Lung (tissue), 12 donors: ENCODE measurements around the gene ACER2. TPM values are rescaled to one million over a fixed set of nuclear protein-coding genes. Genes with fewer than 3 reads are reported as not detected.
A peak's percentile ranks its signal among the peaks of the same experiment; 100 is the strongest.

Source experiments
- ATAC-seq: fragments of 200-7000 bp; cut with Tn5 transposase; one replicate; pipeline ENCODE4 v1.9.1; 2020; ENCODE audit warnings: moderate number of reproducible peaks; ENCODE audit not compliant: insufficient read depth, low FRiP score
- DNase-seq, 3 donors: peaks; one replicate each; pipeline ENCODE4 v3.0.0-alpha.2; 2013 to 2017
- H3K27ac ChIP-seq, 2 donors: one replicate each; pipeline ENCODE4 v1.5.1; 2013; ENCODE audit warnings: mild to moderate bottlenecking in 2 of 2, moderate library complexity in 2 of 2, control low read depth in 1 of 2, inconsistent platforms in 1 of 2, low read depth in 1 of 2, low read length in 1 of 2
- H3K27me3 ChIP-seq, 3 donors: one replicate each; pipeline ENCODE4 v1.5.1; 2013; ENCODE audit warnings: low read length in 2 of 3; ENCODE audit not compliant: control insufficient read depth in 3 of 3, insufficient read depth in 3 of 3
- H3K36me3 ChIP-seq, 4 donors: one replicate each; pipeline ENCODE4 v1.5.1; 2013; ENCODE audit warnings: low read length in 4 of 4, mild to moderate bottlenecking in 1 of 4, moderate library complexity in 1 of 4; ENCODE audit not compliant: control insufficient read depth in 4 of 4, insufficient read depth in 4 of 4
- H3K4me1 ChIP-seq, 5 donors: one replicate each; pipeline ENCODE4 v1.5.1; 2013; ENCODE audit warnings: low read length in 5 of 5, mild to moderate bottlenecking in 2 of 5, moderate library complexity in 1 of 5; ENCODE audit not compliant: control insufficient read depth in 5 of 5, insufficient read depth in 5 of 5
- H3K4me3 ChIP-seq: one replicate; pipeline ENCODE4 v1.5.1; 2013; ENCODE audit warnings: mild to moderate bottlenecking, control low read depth, moderate library complexity
- H3K9ac ChIP-seq, 2 donors: one replicate each; pipeline ENCODE4 v1.5.1; 2013; ENCODE audit warnings: low read length in 2 of 2, control low read depth in 1 of 2; ENCODE audit not compliant: insufficient read depth in 1 of 2
- H3K9me3 ChIP-seq, 4 donors: one replicate each; pipeline ENCODE4 v1.5.1; 2013; ENCODE audit warnings: low read length in 3 of 4, mild to moderate bottlenecking in 1 of 4, moderate library complexity in 1 of 4; ENCODE audit not compliant: control insufficient read depth in 4 of 4, insufficient read depth in 3 of 4
- WGBS, 2 donors: extraction: QIAGEN DNeasy Blood & Tissue Kit; methylation state at CpG; one replicate each; pipeline ENCODE4 v1.1.7; 2013; 5-methylcytosine and 5-hydroxymethylcytosine counted together
- polyA plus RNA-seq, 2 donors: library from polyadenylated mRNA; stranded (reverse); fragments of 200-250 nt; gene quantifications; one replicate each; pipeline ENCODE4 v1.2.1, GENCODE V29; 2013
- total RNA-seq, 2 donors: library from RNA; depleted of rRNA in 1 of 2; stranded (reverse); fragments of >200 nt in 1 of 2; gene quantifications; one replicate each; pipeline ENCODE4 v1.2.1, GENCODE V29; 2014 to 2021
- TF ChIP-seq, protein P1 (sequence below): IDR thresholded peaks from 2 replicates; pipeline ENCODE4 v1.5.1; 2012; ENCODE audit warnings: mild to moderate bottlenecking; ENCODE audit errors: control extremely low read depth, extremely low read depth
- donor health status: control.
- donor health status: control.
- donor health status: Bipolar disorder and iron deficiency.
- donor health status: healthy.
- donor health status: DM: yes; HTN: yes; CAD: no.

The ACER2 gene
- total and polyA plus RNA-seq, 4 donors, result 0.30 to 4.9 (median 2.8) TPM

DNA sequence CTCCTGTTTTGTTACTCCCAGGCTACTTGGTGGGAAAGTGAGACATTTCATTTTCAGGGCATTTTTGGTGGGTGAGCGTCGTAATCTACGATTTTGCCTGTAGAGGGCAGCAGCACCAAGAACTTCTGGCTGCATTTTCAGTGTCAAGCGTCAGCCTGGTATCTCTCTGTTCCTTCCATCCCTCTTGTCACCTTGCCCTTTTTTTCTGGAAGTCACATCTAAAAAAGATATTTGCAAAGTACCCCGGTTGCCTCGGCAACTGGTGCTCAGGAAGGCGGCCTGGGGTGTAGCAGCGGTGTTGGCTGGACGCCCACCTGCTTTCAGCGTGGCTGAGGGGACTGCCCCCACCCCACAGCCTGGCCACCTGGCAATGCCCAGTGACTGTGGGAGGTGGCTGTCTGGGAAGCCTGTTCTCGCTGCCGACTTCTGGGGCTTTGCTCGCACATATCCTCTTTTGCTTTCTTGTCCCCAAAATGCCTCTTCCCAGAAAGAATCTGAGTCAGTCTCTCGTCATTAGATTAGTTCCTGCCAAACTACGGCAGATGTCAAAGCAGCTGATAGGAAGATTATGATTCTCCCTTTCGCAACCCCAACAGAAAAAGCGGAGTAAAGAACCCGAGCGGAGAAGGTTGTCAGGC, 84.5 kb downstream of the ACER2 start:
- Histone ChIP-seq H3K36me3 (no peaks in the 10 kb centered on the region), H3K27me3 (no peaks in the 10 kb centered on the region), H3K9me3 (peaks cover 0 to 2% (median 0%) of the 10 kb centered on the region in 4 donors), H3K4me1 (peaks cover 0 to 10% (median 0%) of the 10 kb centered on the region in 5 donors), H3K4me3 (no peak overlapping the region), H3K27ac (peak overlapping the region in 1 of 2 donors; percentile 43), H3K9ac (peak overlapping the region in 1 of 2 donors; percentile 30)
- DNase-seq (peak; percentile 62 to 80 (median 78)), ATAC-seq (peak; percentile 84)
- 15 to 18% methylated on average over 19 of the region's 19 CpGs for WGBS, 2 donors
- TF ChIP-seq, protein P1, sequence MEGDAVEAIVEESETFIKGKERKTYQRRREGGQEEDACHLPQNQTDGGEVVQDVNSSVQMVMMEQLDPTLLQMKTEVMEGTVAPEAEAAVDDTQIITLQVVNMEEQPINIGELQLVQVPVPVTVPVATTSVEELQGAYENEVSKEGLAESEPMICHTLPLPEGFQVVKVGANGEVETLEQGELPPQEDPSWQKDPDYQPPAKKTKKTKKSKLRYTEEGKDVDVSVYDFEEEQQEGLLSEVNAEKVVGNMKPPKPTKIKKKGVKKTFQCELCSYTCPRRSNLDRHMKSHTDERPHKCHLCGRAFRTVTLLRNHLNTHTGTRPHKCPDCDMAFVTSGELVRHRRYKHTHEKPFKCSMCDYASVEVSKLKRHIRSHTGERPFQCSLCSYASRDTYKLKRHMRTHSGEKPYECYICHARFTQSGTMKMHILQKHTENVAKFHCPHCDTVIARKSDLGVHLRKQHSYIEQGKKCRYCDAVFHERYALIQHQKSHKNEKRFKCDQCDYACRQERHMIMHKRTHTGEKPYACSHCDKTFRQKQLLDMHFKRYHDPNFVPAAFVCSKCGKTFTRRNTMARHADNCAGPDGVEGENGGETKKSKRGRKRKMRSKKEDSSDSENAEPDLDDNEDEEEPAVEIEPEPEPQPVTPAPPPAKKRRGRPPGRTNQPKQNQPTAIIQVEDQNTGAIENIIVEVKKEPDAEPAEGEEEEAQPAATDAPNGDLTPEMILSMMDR, result peak; percentile 48

GRCh38 chr9:19493876-19494275, 85.1 kb downstream of the ACER2 start:
- Histone ChIP-seq H3K36me3 (no peaks in the 10 kb centered on the region), H3K4me3 (no peak overlapping the region), H3K9me3 (peaks cover 0 to 2% (median 0%) of the 10 kb centered on the region in 4 donors), H3K4me1 (peaks cover 0 to 10% (median 0%) of the 10 kb centered on the region in 5 donors), H3K27ac (no peak overlapping the region), H3K9ac (no peak overlapping the region), H3K27me3 (no peaks in the 10 kb centered on the region)
- no peak for ATAC-seq
- 29 to 50% methylated on average over 2 of the region's 2 CpGs for WGBS, 2 donors
- TF ChIP-seq, protein P1, result no peak
- no peak for DNase-seq

- DNase-seq (no peak), ATAC-seq (no peak)
- peaks cover 0 to 10% (median 0%) of the 10 kb centered on the region in 5 donors for H3K4me1 ChIP-seq
- H3K27me3 ChIP-seq, result no peaks in the 10 kb centered on the region
- H3K27ac ChIP-seq, result no peak overlapping the region
- 67 to 84% methylated on average over 9 of the region's 9 CpGs for WGBS, 2 donors
- TF ChIP-seq, protein P1, result no peak
- H3K4me3 ChIP-seq, result no peak overlapping the region
- H3K9me3 ChIP-seq, result peaks cover 0 to 2% (median 0%) of the 10 kb centered on the region in 4 donors
- H3K36me3 ChIP-seq, result no peaks in the 10 kb centered on the region
- H3K9ac ChIP-seq, result no peak overlapping the region
Measured at GRCh38 chr9:19495186-19496028, 86.6 kb downstream of the ACER2 start.
